Immature natural killer cell (primary cell): Measurements from ENCODE around the gene PEX11A. TPM values are rescaled to one million over a fixed set of nuclear protein-coding genes. Genes with fewer than 3 reads are reported as not detected.

Experiments used
- DNase-seq, 3 donors: peaks; one replicate each; pipeline ENCODE4 v3.0.0; 2022; ENCODE audit warnings: mixed read lengths in 1 of 3
- H3K27ac Mint-ChIP-seq, 6 donors: one replicate each; pipeline ENCODE4 v1.8.0; 2020; ENCODE audit warnings: mixed read lengths in 6 of 6, mild to moderate bottlenecking in 5 of 6, inconsistent platforms in 4 of 6, moderate library complexity in 3 of 6
- H3K27me3 Mint-ChIP-seq, 3 donors: one replicate each; pipeline ENCODE4 v1.8.0; 2020 to 2021; ENCODE audit warnings: low read depth in 3 of 3, mild to moderate bottlenecking in 3 of 3, mixed read lengths in 3 of 3, moderate library complexity in 3 of 3, inconsistent platforms in 1 of 3
- H3K36me3 Mint-ChIP-seq, 3 donors: one replicate each; pipeline ENCODE4 v1.8.0; 2020; ENCODE audit warnings: mixed read lengths in 3 of 3, inconsistent platforms in 2 of 3, mild to moderate bottlenecking in 2 of 3
- H3K4me1 Mint-ChIP-seq, 2 donors: one replicate each; pipeline ENCODE4 v1.8.0; 2020; ENCODE audit warnings: inconsistent platforms in 2 of 2, mild to moderate bottlenecking in 2 of 2, mixed read lengths in 2 of 2, moderate library complexity in 1 of 2
- H3K4me3 Mint-ChIP-seq, 5 donors: one replicate each; pipeline ENCODE4 v1.8.0; 2020; ENCODE audit warnings: mild to moderate bottlenecking in 5 of 5, mixed read lengths in 5 of 5, inconsistent platforms in 3 of 5, moderate library complexity in 3 of 5
- H3K9me3 Mint-ChIP-seq, 6 donors: one replicate each; pipeline ENCODE4 v1.8.0; 2020; ENCODE audit warnings: mild to moderate bottlenecking in 6 of 6, mixed read lengths in 6 of 6, inconsistent platforms in 4 of 6, moderate library complexity in 3 of 6
- polyA plus RNA-seq, 3 donors: library from polyadenylated mRNA; unstranded; fragments of 300-500 nt; fragmentation: Illumina TruSeq; gene quantifications; one replicate each; pipeline ENCODE4 v1.2.3, GENCODE V29; 2021

The PEX11A gene
- polyA plus RNA-seq, 3 donors from 2014 or later = 3.1 to 5.9 (median 5.3) TPM

DNA sequence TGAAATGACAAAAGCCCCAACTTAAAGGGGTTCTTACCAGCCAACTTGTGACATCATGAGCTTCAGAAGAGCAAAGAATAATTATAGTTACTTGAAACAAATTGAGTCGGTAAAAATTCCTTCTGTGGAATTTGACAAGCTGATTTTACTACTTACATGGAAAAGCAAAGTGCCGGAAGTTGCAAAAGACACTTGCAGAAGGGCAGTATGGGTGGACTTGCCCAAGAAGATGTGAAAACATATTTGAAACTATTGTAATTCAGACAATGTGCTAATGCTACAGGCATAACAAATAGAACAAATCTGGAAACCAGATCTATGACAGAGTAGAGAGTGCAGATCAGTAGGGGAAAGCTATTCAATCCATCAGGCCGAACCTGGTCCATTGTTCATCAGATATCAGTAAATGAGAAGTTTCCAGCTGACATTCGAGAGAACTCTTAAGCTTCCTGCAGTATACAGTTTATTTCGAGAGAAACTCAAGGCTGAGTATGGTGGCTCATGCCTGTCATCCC is 32.8 kb downstream of the PEX11A start:
- Mint-ChIP-seq H3K36me3 (peaks cover 0 to 5% (median 0%) of the 10 kb centered on the region in 3 donors), H3K27ac (no peak overlapping the region), H3K4me3 (no peak overlapping the region), H3K27me3 (peaks cover 1 to 21% (median 8%) of the 10 kb centered on the region in 3 donors), H3K9me3 (no peaks in the 10 kb centered on the region), H3K4me1 (peaks cover 11 to 16% of the 10 kb centered on the region in 2 donors)
- DNase-seq = no peak

DNA sequence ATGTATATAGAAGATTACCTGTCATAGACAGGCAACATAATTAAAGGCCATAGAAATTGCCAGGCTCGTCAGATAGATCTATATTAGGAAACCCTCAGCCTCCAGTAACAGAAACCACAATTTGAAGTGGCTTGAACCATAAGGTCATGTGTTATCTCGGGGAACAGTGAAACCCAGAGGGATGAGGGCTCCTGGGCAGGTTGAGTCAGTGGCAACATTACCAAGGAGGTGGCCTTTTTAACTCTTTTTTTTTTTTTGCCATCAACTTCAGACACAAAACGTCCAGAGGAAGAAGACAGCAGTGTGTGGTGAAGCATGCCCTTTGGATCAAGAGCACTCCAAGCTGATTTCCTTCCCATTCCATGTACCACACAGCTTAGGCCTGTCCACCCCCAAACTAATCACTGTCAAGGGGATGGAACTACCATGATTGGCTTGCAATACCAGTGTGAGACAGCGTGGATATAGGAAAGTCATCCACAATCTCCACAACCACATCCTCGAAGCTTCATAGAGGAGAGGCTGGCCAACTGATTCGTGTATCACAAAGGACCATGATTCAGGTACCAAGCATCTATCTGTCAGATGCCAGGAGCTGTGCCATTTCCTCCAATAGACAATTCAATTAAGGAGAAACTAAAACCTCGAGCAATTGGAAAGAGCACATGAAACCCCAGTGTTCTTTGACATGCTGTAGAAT is 34.3 kb downstream of the PEX11A start:
- Mint-ChIP-seq H3K36me3 (peaks cover 0 to 5% (median 0%) of the 10 kb centered on the region in 3 donors), H3K27me3 (peaks cover 1 to 21% (median 6%) of the 10 kb centered on the region in 3 donors), H3K4me1 (peaks cover 11 to 16% of the 10 kb centered on the region in 2 donors), H3K27ac (peak overlapping the region in 1 of 6 donors; percentile 22), H3K9me3 (no peaks in the 10 kb centered on the region), H3K4me3 (peak overlapping the region; percentile 76 to 89 (median 84))
- DNase-seq = no peak

GRCh38 chr15:89654847-89655805 is 35.4 kb downstream of the PEX11A start, which contains the start of gene KIF7:
Gene KIF7, minus strand, starts transcription at chr15:89655467. Its CDS starts 2,537 bp downstream, at chr15:89652930.
- peak; percentile 32 to 47 (median 38) for DNase-seq
- no peaks in the 10 kb centered on the region for H3K9me3 Mint-ChIP-seq
- H3K27me3 Mint-ChIP-seq = peaks cover 1 to 15% (median 4%) of the 10 kb centered on the region in 3 donors
- peaks cover 11 to 16% of the 10 kb centered on the region in 2 donors for H3K4me1 Mint-ChIP-seq
- H3K36me3 Mint-ChIP-seq = peaks cover 0 to 5% (median 0%) of the 10 kb centered on the region in 3 donors
- H3K27ac Mint-ChIP-seq = peak within 1 kb of the TSS in 3 of 6 donors; percentile 22 to 62 (median 49)
- peak within 1 kb of the TSS; percentile 81 to 89 (median 84) for H3K4me3 Mint-ChIP-seq

DNA sequence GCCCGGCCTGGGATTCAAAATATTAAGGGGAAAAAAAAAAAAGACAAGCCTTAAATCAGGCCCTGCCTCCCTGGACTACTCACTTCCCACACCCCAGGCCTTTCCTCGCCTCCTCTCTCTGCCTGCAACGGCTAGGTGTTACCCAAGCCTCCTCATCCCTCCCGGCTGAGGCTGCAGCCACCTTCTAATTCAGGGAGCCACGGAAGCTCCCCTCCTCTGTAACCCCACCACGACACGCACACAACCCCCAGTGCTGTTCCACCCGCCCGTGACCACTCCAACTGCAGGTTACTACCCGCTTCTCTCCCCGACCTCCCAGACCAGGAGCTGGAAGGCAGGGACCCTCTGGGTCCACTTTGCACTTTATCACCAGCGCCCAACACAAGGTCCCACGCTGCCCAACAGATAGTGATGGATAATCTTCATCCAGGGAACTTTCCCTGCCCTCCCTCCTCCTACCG is 36.2 kb downstream of the PEX11A start:
- H3K27me3 Mint-ChIP-seq = peaks cover 1 to 15% (median 4%) of the 10 kb centered on the region in 3 donors

DNA sequence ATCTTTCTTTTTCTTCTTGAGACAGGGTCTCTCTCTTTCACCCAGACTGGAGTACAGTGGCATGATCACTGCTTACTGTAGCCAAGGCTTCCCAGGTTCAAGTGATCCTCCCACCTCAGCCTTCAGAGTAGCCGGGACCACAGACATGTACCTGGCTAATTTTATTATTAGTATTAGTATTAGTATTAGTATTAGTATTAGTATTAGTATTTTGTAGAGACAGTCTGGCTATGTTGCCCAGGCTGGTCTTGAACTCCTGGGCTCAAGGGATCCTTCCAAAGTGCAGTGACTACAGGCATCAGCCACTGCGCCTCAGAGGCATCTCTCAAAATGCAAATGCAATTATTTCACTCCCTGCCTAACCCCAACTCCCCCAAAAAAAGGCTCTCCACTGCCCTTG is 37.0 kb downstream of the PEX11A start:
- peak overlapping the region in 2 of 5 donors; percentile 35 to 42 for H3K4me3 Mint-ChIP-seq
- peaks cover 0 to 5% (median 0%) of the 10 kb centered on the region in 3 donors for H3K36me3 Mint-ChIP-seq
- peaks cover 11 to 16% of the 10 kb centered on the region in 2 donors for H3K4me1 Mint-ChIP-seq
- no peak overlapping the region for H3K27ac Mint-ChIP-seq
- peaks cover 0 to 15% (median 2%) of the 10 kb centered on the region in 3 donors for H3K27me3 Mint-ChIP-seq
- no peaks in the 10 kb centered on the region for H3K9me3 Mint-ChIP-seq
- DNase-seq = no peak

More for the DNA sequence above, 36.2 kb downstream of the PEX11A start:
- Mint-ChIP-seq H3K4me1 (peaks cover 11 to 16% of the 10 kb centered on the region in 2 donors), H3K4me3 (peak overlapping the region; percentile 61 to 83 (median 80)), H3K36me3 (peaks cover 0 to 5% (median 0%) of the 10 kb centered on the region in 3 donors), H3K9me3 (no peaks in the 10 kb centered on the region), H3K27ac (peak overlapping the region in 1 of 6 donors; percentile 30)
- DNase-seq = no peak

DNA sequence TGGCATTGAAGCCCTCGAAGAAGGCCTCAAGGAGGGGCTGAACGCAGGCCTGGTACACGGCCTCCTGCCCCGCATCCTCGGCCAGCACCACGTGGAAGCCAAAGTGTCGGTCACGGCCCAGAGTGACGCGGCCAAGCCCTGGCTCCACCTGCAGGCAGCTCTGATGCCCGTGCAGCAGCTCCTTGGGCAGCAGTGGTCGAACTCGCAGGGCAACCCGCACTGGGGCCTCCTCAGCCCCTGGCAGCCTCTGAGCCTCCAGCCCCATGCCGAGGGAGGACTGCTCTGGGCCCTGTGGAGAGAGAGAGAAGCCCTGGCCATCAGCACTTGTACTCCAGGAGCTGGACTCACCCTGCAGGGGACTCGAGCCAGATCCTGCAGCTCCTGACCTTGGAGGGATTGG is 37.9 kb downstream of the PEX11A start:
- H3K4me1 Mint-ChIP-seq = peaks cover 11 to 16% of the 10 kb centered on the region in 2 donors
- H3K36me3 Mint-ChIP-seq = peaks cover 0 to 5% (median 0%) of the 10 kb centered on the region in 3 donors
- H3K27me3 Mint-ChIP-seq = peaks cover 0 to 15% (median 2%) of the 10 kb centered on the region in 3 donors
- no peaks in the 10 kb centered on the region for H3K9me3 Mint-ChIP-seq
- no peak for DNase-seq
- no peak overlapping the region for H3K27ac Mint-ChIP-seq
- no peak overlapping the region for H3K4me3 Mint-ChIP-seq

- H3K27ac Mint-ChIP-seq = no peak overlapping the region
- no peak for DNase-seq
- peaks cover 0 to 5% (median 0%) of the 10 kb centered on the region in 3 donors for H3K36me3 Mint-ChIP-seq
- no peaks in the 10 kb centered on the region for H3K9me3 Mint-ChIP-seq
- H3K27me3 Mint-ChIP-seq = peaks cover 0 to 17% (median 2%) of the 10 kb centered on the region in 3 donors
- no peak overlapping the region for H3K4me3 Mint-ChIP-seq
- peaks cover 13 to 16% of the 10 kb centered on the region in 2 donors for H3K4me1 Mint-ChIP-seq
Observed at GRCh38 chr15:89652131-89652530, 38.4 kb downstream of the PEX11A start.

DNA sequence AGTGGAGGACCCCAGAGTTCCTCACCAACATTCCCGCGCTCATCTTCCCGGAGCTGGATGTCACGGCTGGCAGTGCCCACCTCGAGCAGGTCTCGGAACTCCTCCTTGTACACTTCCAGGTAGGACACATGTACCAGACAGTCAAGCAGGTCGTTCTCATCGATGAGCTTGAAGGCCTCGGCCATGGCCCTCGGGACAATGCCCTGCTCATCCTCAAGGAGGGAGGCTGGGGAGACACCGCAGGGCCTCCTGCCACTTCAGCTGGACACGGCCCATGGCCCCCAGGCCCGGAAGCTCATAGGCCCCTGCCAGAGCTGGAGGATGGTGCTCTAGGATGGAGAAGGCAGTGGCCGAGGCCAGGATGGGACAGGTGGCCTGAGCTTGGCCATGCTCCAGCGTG is 40.8 kb downstream of the PEX11A start:
- Mint-ChIP-seq H3K27ac (no peak overlapping the region), H3K9me3 (no peaks in the 10 kb centered on the region), H3K36me3 (no peaks in the 10 kb centered on the region), H3K27me3 (peaks cover 0 to 7% (median 2%) of the 10 kb centered on the region in 3 donors), H3K4me3 (no peak overlapping the region), H3K4me1 (peaks cover 7 to 8% of the 10 kb centered on the region in 2 donors)
- no peak for DNase-seq

DNA sequence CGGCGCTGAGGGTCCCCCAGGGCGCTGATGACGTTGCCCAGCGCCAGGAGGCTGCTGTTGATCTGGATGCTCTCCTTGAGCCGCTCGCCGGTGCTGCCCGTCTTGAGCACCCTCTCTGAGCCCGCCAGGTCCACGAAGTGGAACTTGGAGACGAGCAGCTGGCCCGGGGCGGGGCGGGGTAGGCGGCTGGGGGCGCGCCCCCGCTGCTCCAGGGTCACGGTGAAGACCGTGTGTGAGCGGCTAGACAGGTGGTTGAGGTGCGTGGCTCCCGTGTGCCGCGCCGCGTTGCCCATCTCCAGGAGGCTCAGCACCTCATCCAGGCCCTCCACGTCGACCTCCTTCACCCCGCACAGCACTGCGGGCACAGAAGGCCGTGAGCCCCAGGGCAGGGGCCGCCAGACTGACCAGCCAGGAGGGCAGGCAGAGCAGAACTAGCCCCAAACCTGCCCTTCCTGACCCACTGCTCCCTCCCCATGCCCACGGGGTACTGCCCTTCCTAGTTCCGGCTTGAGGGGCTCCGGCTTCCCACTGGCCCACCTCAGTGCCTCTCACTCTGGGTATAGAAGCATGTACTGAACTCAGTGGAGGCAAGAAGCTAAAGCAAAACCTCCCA is 41.4 kb downstream of the PEX11A start:
- DNase-seq = no peak
- Mint-ChIP-seq H3K27ac (no peak overlapping the region), H3K36me3 (no peaks in the 10 kb centered on the region), H3K9me3 (no peaks in the 10 kb centered on the region), H3K4me3 (no peak overlapping the region), H3K27me3 (peaks cover 0 to 2% (median 0%) of the 10 kb centered on the region in 3 donors), H3K4me1 (peaks cover under 1 to 3% of the 10 kb centered on the region in 2 donors)

- Mint-ChIP-seq H3K27ac (no peak overlapping the region), H3K36me3 (no peaks in the 10 kb centered on the region), H3K4me1 (peaks cover 0 to 3% of the 10 kb centered on the region in 2 donors)
Observed at GRCh38 chr15:89648106-89649012, 42.2 kb downstream of the PEX11A start.

GRCh38 chr15:89647191-89647851 is 43.2 kb downstream of the PEX11A start:
- Mint-ChIP-seq H3K9me3 (no peaks in the 10 kb centered on the region), H3K4me1 (peaks cover 0 to 3% of the 10 kb centered on the region in 2 donors), H3K36me3 (no peaks in the 10 kb centered on the region), H3K4me3 (no peak overlapping the region), H3K27me3 (peaks cover 0 to 2% (median 0%) of the 10 kb centered on the region in 3 donors), H3K27ac (no peak overlapping the region)
- DNase-seq = peak; percentile 44 to 53 (median 50)

More at GRCh38 chr15:89648106-89649012, 42.2 kb downstream of the PEX11A start:
- Mint-ChIP-seq H3K4me3 (no peak overlapping the region), H3K27me3 (peaks cover 0 to 2% (median 0%) of the 10 kb centered on the region in 3 donors), H3K9me3 (no peaks in the 10 kb centered on the region)
- DNase-seq = no peak
